HepG2 (cell line): Measurements from ENCODE around the gene MLYCD. TPM values are rescaled to one million over a fixed set of nuclear protein-coding genes. Genes with fewer than 3 reads are reported as not detected.
A peak's percentile ranks its signal among the peaks of the same experiment; 100 is the strongest.

ENCODE experiments used
- ARID2 ChIP-seq: sonication (generic); formaldehyde crosslinking; IDR thresholded peaks from 2 replicates; pipeline ENCODE4 v1.8.1; 2022; ENCODE audit warnings: mild to moderate bottlenecking, missing genetic modification reagents, borderline replicate concordance
- CHD2 ChIP-seq: IDR thresholded peaks from 2 replicates; pipeline ENCODE4 v1.6.1; 2011; ENCODE audit warnings: low read depth, low read length, improper control_type of control experiment
- MIXL1 ChIP-seq: IDR thresholded peaks from 2 replicates; pipeline ENCODE4 v1.6.1; 2016
- PRMT3 ChIP-seq: sonication (generic); formaldehyde crosslinking; IDR thresholded peaks from 2 replicates; pipeline ENCODE4 v1.8.1; 2022; ENCODE audit warnings: low read depth, mild to moderate bottlenecking, moderate library complexity, missing genetic modification reagents, borderline replicate concordance
- ZFP90 ChIP-seq: sonication (generic); formaldehyde crosslinking; IDR thresholded peaks from 2 replicates; pipeline ENCODE4 v1.8.0; 2022; ENCODE audit warnings: missing genetic modification reagents, mild to moderate bottlenecking, inconsistent platforms, borderline replicate concordance
- polyA plus RNA-seq, 8 experiments: library from polyadenylated mRNA; depleted of rRNA in 3 of 8; stranded (reverse) in 7 of 8; unstranded in 1 of 8; fragments of >200 nt; fragmentation: Illumina TruSeq in 4 of 8; extraction: Trizol in 4 of 8; gene quantifications; 2 replicates each; pipeline versions ENCODE4 v1.2.1 to v1.2.3, GENCODE V29; 2011 to 2016; ENCODE audit warnings: low read depth in 4 of 8, missing spikeins in 1 of 8, mixed read lengths in 1 of 8; ENCODE audit not compliant: insufficient read depth in 1 of 8
- total RNA-seq, 5 experiments: library from RNA; depleted of rRNA; stranded (reverse); fragments of >200 nt; fragmentation: Illumina TruSeq; extraction: Trizol; gene quantifications; 2 replicates each; pipeline ENCODE4 v1.2.3, GENCODE V29; 2016; ENCODE audit warnings: low read depth in 1 of 5
- TF ChIP-seq, protein P1 (sequence below): sonication (generic); formaldehyde crosslinking; IDR thresholded peaks from 2 replicates; pipeline ENCODE4 v1.4.0; 2020; ENCODE audit warnings: missing genetic modification reagents
- TF ChIP-seq, protein P2 (sequence below): sonication (generic); IDR thresholded peaks from 2 replicates; pipeline ENCODE4 v1.6.1; 2016; ENCODE audit warnings: low read depth, borderline replicate concordance

Gene MLYCD
- total and polyA plus RNA-seq, 2 of the 13 experiments (the other 11 are each of a cell fraction or from before 2014, with no cell fraction given), result 1.8 to 4.0 TPM

DNA sequence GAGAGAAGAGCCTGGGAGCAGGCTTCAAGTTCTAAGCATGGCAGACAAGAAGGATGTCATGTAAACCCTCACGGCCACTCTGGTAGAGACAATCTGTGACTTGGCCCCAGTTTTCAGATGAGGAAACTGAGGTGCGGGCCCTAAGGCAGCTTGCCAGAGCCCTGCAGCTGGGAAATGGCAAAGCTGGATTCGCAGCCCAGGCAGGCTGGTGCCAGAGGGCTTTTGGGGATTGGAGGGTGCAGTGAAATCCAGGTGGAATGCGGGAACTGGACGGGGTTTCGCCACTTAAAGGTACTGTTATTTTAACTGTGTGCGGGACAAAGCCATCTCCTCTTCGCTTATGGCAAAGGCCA is 53.6 kb downstream of the MLYCD start (continued):
- TF ChIP-seq, protein P1, sequence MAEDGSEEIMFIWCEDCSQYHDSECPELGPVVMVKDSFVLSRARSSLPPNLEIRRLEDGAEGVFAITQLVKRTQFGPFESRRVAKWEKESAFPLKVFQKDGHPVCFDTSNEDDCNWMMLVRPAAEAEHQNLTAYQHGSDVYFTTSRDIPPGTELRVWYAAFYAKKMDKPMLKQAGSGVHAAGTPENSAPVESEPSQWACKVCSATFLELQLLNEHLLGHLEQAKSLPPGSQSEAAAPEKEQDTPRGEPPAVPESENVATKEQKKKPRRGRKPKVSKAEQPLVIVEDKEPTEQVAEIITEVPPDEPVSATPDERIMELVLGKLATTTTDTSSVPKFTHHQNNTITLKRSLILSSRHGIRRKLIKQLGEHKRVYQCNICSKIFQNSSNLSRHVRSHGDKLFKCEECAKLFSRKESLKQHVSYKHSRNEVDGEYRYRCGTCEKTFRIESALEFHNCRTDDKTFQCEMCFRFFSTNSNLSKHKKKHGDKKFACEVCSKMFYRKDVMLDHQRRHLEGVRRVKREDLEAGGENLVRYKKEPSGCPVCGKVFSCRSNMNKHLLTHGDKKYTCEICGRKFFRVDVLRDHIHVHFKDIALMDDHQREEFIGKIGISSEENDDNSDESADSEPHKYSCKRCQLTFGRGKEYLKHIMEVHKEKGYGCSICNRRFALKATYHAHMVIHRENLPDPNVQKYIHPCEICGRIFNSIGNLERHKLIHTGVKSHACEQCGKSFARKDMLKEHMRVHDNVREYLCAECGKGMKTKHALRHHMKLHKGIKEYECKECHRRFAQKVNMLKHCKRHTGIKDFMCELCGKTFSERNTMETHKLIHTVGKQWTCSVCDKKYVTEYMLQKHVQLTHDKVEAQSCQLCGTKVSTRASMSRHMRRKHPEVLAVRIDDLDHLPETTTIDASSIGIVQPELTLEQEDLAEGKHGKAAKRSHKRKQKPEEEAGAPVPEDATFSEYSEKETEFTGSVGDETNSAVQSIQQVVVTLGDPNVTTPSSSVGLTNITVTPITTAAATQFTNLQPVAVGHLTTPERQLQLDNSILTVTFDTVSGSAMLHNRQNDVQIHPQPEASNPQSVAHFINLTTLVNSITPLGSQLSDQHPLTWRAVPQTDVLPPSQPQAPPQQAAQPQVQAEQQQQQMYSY (CRISPR knock-in tag), result peak; percentile 98
- TF ChIP-seq ZFP90 (CRISPR knock-in tag) (no peak), PRMT3 (CRISPR knock-in tag) (no peak), ARID2 (CRISPR knock-in tag) (no peak), CHD2 (no peak), MIXL1 (CRISPR knock-in tag) (no peak)
- TF ChIP-seq, protein P2, sequence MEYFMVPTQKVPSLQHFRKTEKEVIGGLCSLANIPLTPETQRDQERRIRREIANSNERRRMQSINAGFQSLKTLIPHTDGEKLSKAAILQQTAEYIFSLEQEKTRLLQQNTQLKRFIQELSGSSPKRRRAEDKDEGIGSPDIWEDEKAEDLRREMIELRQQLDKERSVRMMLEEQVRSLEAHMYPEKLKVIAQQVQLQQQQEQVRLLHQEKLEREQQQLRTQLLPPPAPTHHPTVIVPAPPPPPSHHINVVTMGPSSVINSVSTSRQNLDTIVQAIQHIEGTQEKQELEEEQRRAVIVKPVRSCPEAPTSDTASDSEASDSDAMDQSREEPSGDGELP, result no peak
- TF ChIP-seq, all 625 proteins: peak for 19
